Stimulated activated CD4-positive, alpha-beta T cell treated with anti-CD3 and anti-CD28 coated beads, Interleukin-1b, Interleukin-23, amount 100 ng/mL, for 48 hours (primary cell): ENCODE data around the gene CMC1.

ENCODE experiments used
- DNase-seq: peaks from one replicate; pipeline ENCODE4 v3.0.0-alpha.2; 2020

Gene CMC1

GRCh38 chr3:28308196-28308595 lies 66.8 kb downstream of the CMC1 start:
- DNase-seq = no peak

GRCh38 chr3:28315711-28316110 lies 74.3 kb downstream of the CMC1 start:
- no peak for DNase-seq

- no peak for DNase-seq
Observed at GRCh38 chr3:28316226-28316625, 74.8 kb downstream of the CMC1 start.

GRCh38 chr3:28317438-28318022 lies 76.1 kb downstream of the CMC1 start:
- peak; percentile 2 for DNase-seq

- DNase-seq = no peak
Observed at GRCh38 chr3:28320981-28321380, 79.6 kb downstream of the CMC1 start.

GRCh38 chr3:28322464-28322863 lies 81.0 kb downstream of the CMC1 start:
- DNase-seq = no peak

- DNase-seq = peak; percentile 28
Observed at GRCh38 chr3:28326458-28326926, 85.1 kb downstream of the CMC1 start.

GRCh38 chr3:28328188-28329151 lies 87.1 kb downstream of the CMC1 start:
- no peak for DNase-seq

- no peak for DNase-seq
Observed at GRCh38 chr3:28334552-28334951, 93.1 kb downstream of the CMC1 start.

GRCh38 chr3:28335246-28335645 lies 93.8 kb downstream of the CMC1 start:
- DNase-seq = no peak

GRCh38 chr3:28337230-28337629 lies 95.8 kb downstream of the CMC1 start:
- no peak for DNase-seq

GRCh38 chr3:28343144-28343543 lies 101.7 kb downstream of the CMC1 start:
- no peak for DNase-seq

GRCh38 chr3:28345690-28346089 lies 104.3 kb downstream of the CMC1 start:
- DNase-seq = no peak

GRCh38 chr3:28347374-28348264 lies 106.2 kb downstream of the CMC1 start:
- no peak for DNase-seq

- DNase-seq = no peak
Observed at GRCh38 chr3:28348265-28348628, 106.8 kb downstream of the CMC1 start.

- DNase-seq = peak; percentile 93
Observed at GRCh38 chr3:28348629-28349468, 107.4 kb downstream of the CMC1 start, which contains the start of the genes AZI2 and ZCWPW2. Gene AZI2 (minus strand): TSS chr3:28348824. CDS start chr3:28340617, 8,207 bp downstream. Gene ZCWPW2 (plus strand): TSS chr3:28348721. CDS start chr3:28413069, 64,348 bp downstream.

- no peak for DNase-seq
Observed at GRCh38 chr3:28349469-28350000, 108.1 kb downstream of the CMC1 start.
